Stimulated activated naive CD8-positive, alpha-beta T cell treated with anti-CD3 and anti-CD28 coated beads, Interleukin-15, Interleukin-2, amounts not matched to agents 100 ng/mL and 50 ng/mL, for 24 hours (primary cell): ENCODE measurements around the gene MUC12.
A peak's percentile ranks its signal among the peaks of the same experiment; 100 is the strongest.
"Not testable (repeated sequence)": the region's sequence is repeated elsewhere in the genome, so short reads cannot be mapped to it uniquely, and the experiment has no call there.

ENCODE experiments used
- H3K27ac Mint-ChIP-seq: one replicate; pipeline ENCODE4 v1.8.0; 2021; ENCODE audit warnings: mild to moderate bottlenecking, mixed read lengths
- H3K27me3 Mint-ChIP-seq: one replicate; pipeline ENCODE4 v1.8.0; 2021; ENCODE audit warnings: mixed read lengths
- H3K36me3 Mint-ChIP-seq: one replicate; pipeline ENCODE4 v1.8.0; 2021; ENCODE audit warnings: low read depth, mixed read lengths
- H3K4me1 Mint-ChIP-seq: one replicate; pipeline ENCODE4 v1.8.0; 2021; ENCODE audit warnings: low read depth, mixed read lengths
- H3K4me3 Mint-ChIP-seq: one replicate; pipeline ENCODE4 v1.8.0; 2021; ENCODE audit warnings: mild to moderate bottlenecking, mixed read lengths
- H3K9me3 Mint-ChIP-seq: one replicate; pipeline ENCODE4 v1.8.0; 2021; ENCODE audit warnings: mixed read lengths

MUC12 gene

DNA sequence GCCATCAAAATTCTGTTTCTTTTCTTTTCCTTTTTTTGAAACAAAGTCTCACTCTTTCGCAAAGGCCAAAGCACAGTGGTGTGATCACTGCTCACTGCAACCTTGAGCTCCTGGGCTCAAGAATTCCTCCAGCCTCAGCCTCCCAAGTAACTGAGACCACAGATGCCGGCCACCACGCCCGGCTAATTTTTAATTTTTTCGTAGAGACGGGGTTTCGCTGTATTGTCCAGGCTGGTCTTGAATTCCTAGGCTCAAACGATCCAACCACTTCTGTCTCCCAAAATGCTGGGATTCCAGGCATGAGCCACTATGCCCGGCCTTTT is 90.2 kb downstream of the MUC12 start:
- Mint-ChIP-seq H3K27me3 (peaks cover 58% of the 10 kb centered on the region), H3K36me3 (no peaks in the 10 kb centered on the region)

DNA sequence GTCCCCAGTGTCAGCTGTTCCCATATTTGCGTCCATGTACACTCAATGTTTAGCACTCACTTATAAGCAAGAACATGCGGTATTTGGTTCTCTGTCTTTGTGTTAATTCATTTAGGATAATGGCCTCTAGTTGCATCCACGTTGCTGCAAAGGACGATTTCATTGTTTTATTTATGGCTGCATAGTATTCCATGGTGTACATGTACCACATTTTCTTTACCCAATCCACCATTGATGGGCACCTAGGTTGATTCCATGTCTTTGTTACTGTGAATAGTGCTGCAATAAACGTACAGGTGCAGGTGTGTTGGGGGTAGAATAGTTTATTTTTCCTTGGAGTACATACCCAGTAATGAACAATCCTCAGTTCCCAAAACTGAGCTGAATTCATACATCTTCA is 91.6 kb downstream of the MUC12 start:
- Mint-ChIP-seq H3K27me3 (peaks cover 56% of the 10 kb centered on the region), H3K4me3 (no peak overlapping the region), H3K9me3 (no peaks in the 10 kb centered on the region), H3K27ac (no peak overlapping the region), H3K36me3 (no peaks in the 10 kb centered on the region), H3K4me1 (peaks cover 5% of the 10 kb centered on the region)

More for the DNA sequence above, 90.2 kb downstream of the MUC12 start:
- peaks cover 5% of the 10 kb centered on the region for H3K4me1 Mint-ChIP-seq
- H3K27ac Mint-ChIP-seq: peak overlapping the region; percentile 36
- H3K4me3 Mint-ChIP-seq: no peak overlapping the region
- no peaks in the 10 kb centered on the region for H3K9me3 Mint-ChIP-seq

DNA sequence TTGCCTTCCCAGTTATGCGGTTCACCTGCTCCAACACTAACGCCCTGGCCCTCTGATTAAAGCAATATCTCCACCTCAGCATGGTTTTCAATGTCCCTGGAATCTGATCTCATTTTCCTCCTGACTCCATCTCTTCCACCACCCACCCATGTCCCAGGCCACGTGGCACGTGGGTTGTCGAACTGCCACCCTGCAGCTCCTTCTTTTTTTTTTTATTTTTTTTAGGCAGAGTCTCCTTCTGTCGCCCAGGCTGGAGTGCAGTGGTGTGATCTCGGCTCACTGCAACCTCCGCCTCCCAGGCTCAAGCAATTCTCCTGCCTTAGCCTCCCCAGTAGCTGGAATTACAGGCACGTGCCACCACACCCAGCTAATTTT is 94.8 kb downstream of the MUC12 start:
- H3K4me1 Mint-ChIP-seq, H3K9me3 Mint-ChIP-seq, H3K4me3 Mint-ChIP-seq, H3K36me3 Mint-ChIP-seq, H3K27ac Mint-ChIP-seq: not testable (repeated sequence)
- H3K27me3 Mint-ChIP-seq: peaks cover 38% of the 10 kb centered on the region

DNA sequence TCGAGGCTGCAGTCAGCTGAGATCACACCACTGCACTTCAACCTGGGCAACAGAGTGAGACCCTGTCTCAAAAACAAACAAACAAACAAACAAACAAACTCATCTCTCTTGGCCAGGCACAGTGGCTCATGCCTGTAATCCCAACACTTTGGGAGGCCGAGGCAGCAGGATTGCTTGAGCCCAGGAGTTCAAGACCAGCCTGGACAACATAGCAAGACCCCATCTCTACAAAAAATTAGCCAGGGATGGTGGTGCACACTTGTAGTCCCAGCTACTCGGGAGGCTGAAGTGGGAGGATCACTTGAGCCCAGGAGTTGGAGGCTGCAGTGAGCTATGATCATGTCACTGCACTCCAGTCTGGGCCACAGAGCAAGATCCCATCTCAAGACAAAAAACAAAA is 95.8 kb downstream of the MUC12 start:
- not testable (repeated sequence) for H3K36me3 Mint-ChIP-seq, H3K4me1 Mint-ChIP-seq, H3K27ac Mint-ChIP-seq, H3K9me3 Mint-ChIP-seq, H3K4me3 Mint-ChIP-seq
- H3K27me3 Mint-ChIP-seq: peaks cover 33% of the 10 kb centered on the region

DNA sequence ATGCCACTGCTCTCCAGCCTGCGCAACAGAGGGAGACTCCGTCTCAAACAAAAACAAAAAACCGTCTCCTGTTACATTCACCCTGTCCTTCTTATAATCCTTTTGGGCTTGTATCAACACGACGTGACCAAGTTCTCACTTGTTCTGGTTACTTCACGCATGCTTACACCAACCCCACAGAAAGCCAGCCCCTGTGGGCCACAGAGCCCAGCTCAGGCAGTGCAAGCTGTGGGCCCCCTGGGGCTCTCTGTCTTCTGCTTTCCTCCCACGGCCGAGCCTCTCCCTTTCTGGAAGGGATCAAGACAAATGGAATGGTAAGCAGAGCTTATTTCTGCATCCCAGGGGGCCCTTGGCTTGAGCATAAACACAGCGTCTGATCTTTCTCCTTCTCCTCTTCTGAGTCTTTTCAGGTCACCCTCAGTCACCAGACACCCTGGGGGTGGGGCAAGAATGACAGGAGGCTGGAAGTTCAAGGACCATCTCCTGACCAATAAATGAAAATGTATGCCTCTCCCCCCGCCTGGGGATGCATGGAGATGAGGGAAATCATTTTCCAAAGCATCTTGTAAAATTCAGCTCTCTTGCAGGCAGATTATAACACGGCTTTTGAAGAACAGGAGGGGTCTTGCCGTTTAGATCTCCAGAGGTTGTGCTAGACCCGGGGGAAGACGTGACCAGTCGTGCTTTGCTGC is 96.9 kb downstream of the MUC12 start:
- Mint-ChIP-seq H3K27me3 (peaks cover 28% of the 10 kb centered on the region), H3K4me1 (no peaks in the 10 kb centered on the region), H3K9me3 (no peaks in the 10 kb centered on the region), H3K27ac (no peak overlapping the region), H3K4me3 (no peak overlapping the region), H3K36me3 (no peaks in the 10 kb centered on the region)

DNA sequence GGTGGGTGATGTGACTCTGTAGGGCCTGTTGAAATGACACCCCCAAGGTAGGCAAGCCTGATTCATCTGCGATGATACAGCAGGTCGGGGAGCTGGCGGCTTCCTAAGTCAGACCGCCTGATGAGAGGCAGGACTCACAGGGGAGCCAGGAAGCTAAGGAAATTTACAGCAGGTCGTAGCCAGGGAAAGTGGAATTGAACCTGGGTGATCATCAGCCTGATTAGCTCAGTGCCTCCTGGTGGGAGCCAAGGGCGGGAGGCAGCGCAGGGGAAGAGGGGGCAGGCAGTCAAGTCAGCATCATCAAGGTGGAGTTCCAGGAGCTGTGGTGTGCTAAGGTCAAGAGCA is 97.4 kb downstream of the MUC12 start:
- no peaks in the 10 kb centered on the region for H3K36me3 Mint-ChIP-seq
- no peak overlapping the region for H3K27ac Mint-ChIP-seq
- H3K9me3 Mint-ChIP-seq: no peaks in the 10 kb centered on the region
- no peak overlapping the region for H3K4me3 Mint-ChIP-seq
- no peaks in the 10 kb centered on the region for H3K4me1 Mint-ChIP-seq
- peaks cover 33% of the 10 kb centered on the region for H3K27me3 Mint-ChIP-seq

DNA sequence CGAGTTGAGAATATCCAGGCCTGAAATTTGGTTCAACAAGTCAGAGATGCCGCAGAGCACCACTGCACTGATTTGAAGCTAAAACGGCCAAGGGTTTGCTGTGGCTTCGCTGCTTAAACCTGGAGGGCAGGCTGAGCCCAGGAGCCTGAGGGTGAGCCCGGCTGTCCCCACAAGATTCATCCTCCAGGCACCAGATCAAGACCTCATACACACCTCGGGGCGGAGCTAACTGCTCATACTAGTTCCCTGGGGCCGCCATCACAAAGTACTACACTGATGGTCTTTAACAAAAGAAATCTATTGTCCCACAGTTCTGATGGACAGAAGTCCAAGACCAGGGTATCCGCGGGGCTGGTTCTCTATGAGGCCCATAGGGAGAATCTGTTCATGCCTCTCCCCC is 99.0 kb downstream of the MUC12 start:
- H3K27me3 Mint-ChIP-seq: peaks cover 30% of the 10 kb centered on the region
- H3K4me1 Mint-ChIP-seq: no peaks in the 10 kb centered on the region
- no peaks in the 10 kb centered on the region for H3K36me3 Mint-ChIP-seq
- H3K4me3 Mint-ChIP-seq: no peak overlapping the region
- no peak overlapping the region for H3K27ac Mint-ChIP-seq
- no peaks in the 10 kb centered on the region for H3K9me3 Mint-ChIP-seq
